ENCODE data around the gene TARM1.
A peak's percentile ranks its signal among the peaks of the same experiment; 100 is the strongest.

GRCh38 chr19:54096617-54097106 lies 15.5 kb upstream of the TARM1 start:
- TF ChIP-seq POLR2A (IDR thresholded peaks at IDR 0.05; ENCODE audit: low read depth, low read length) (no peak), MAFK (IDR thresholded peaks at IDR 0.05; ENCODE audit: low read depth, low read length) (no peak), CTCF (conservative IDR thresholded peaks at IDR 0.05; ENCODE audit: low read depth, low read length) (peak; percentile 34), RAD21 (IDR thresholded peaks at IDR 0.05; ENCODE audit: low read length) (no peak; the same call in 1 of the 2 replicates), FOS (IDR thresholded peaks at IDR 0.05; ENCODE audit: low read depth, low read length) (no peak), ELK1 (IDR thresholded peaks at IDR 0.05; ENCODE audit: borderline replicate concordance, low read depth, low read length) (no peak), CEBPB (IDR thresholded peaks at IDR 0.05; ENCODE audit: low read depth, low read length) (no peak), BHLHE40 (IDR thresholded peaks at IDR 0.05; ENCODE audit: low read depth, low read length) (no peak), RFX5 (IDR thresholded peaks at IDR 0.05; ENCODE audit: low read depth, low read length) (no peak), NFE2L2 (IDR thresholded peaks at IDR 0.05; ENCODE audit: low read depth, low read length) (no peak), RCOR1 (IDR thresholded peaks at IDR 0.05; ENCODE audit: insufficient replicate concordance, low read length) (no peak), USF2 (IDR thresholded peaks at IDR 0.05; ENCODE audit: low read depth, low read length) (no peak)

All from IMR-90 (cell line).